CD8-positive, alpha-beta memory T cell (primary cell): ENCODE measurements around the gene WNK2. TPM values are rescaled to one million over a fixed set of nuclear protein-coding genes. Genes with fewer than 3 reads are reported as not detected.

ENCODE experiments used
- CTCF ChIA-PET: fragments of 350-600 bp; sonication (Branson Sonifier 250); formaldehyde crosslinking; loops from one replicate; lab custom pipeline; 2021; ENCODE audit warnings: antibody characterized with exemption; lab: Charles Lee
- POLR2A ChIA-PET: fragments of 350-600 bp; sonication (Branson Sonifier 250); formaldehyde crosslinking; loops from one replicate; lab custom pipeline; 2021; ENCODE audit warnings: antibody characterized with exemption; lab: Charles Lee
- DNase-seq, 5 donors: peaks; one replicate each; pipeline versions ENCODE4 v3.0.0 to v3.0.0-alpha.2; 2020 to 2022; ENCODE audit warnings: mixed read lengths in 1 of 5
- H3K27ac ChIP-seq: one replicate; pipeline ENCODE4 v1.7.0; 2013; ENCODE audit warnings: low read depth, mild to moderate bottlenecking, low read length, moderate library complexity
- H3K27me3 ChIP-seq: 2 replicates; pipeline ENCODE4 v1.7.0; 2013; ENCODE audit warnings: low read length, mild to moderate bottlenecking; ENCODE audit not compliant: insufficient read depth, poor library complexity, severe bottlenecking
- H3K36me3 ChIP-seq: 2 replicates; pipeline ENCODE4 v1.7.0; 2013; ENCODE audit warnings: mild to moderate bottlenecking, low read length, moderate library complexity; ENCODE audit not compliant: insufficient read depth
- H3K4me1 ChIP-seq: 2 replicates; pipeline ENCODE4 v1.7.0; 2013; ENCODE audit warnings: mild to moderate bottlenecking, low read length, moderate library complexity; ENCODE audit not compliant: insufficient read depth
- H3K4me3 ChIP-seq: 2 replicates; pipeline ENCODE4 v1.7.0; 2013; ENCODE audit warnings: mild to moderate bottlenecking, low read length
- H3K9me3 ChIP-seq: 2 replicates; pipeline ENCODE4 v1.7.0; 2013; ENCODE audit warnings: mild to moderate bottlenecking, low read length
- H3K27ac Mint-ChIP-seq, 8 donors: one replicate each; pipeline ENCODE4 v1.8.0; 2020 to 2021; ENCODE audit warnings: mixed read lengths in 8 of 8, mild to moderate bottlenecking in 6 of 8, inconsistent platforms in 3 of 8, moderate library complexity in 3 of 8
- H3K27me3 Mint-ChIP-seq, 2 donors: one replicate each; pipeline ENCODE4 v1.8.0; 2020 to 2021; ENCODE audit warnings: mixed read lengths in 2 of 2, mild to moderate bottlenecking in 1 of 2, moderate library complexity in 1 of 2
- H3K36me3 Mint-ChIP-seq, 3 donors: one replicate each; pipeline ENCODE4 v1.8.0; 2020 to 2021; ENCODE audit warnings: mixed read lengths in 3 of 3, inconsistent platforms in 1 of 3, mild to moderate bottlenecking in 1 of 3
- H3K4me1 Mint-ChIP-seq, 3 donors: one replicate each; pipeline ENCODE4 v1.8.0; 2020 to 2021; ENCODE audit warnings: mixed read lengths in 3 of 3, inconsistent platforms in 1 of 3, mild to moderate bottlenecking in 1 of 3
- H3K4me3 Mint-ChIP-seq, 7 donors: one replicate each; pipeline ENCODE4 v1.8.0; 2020 to 2021; ENCODE audit warnings: mixed read lengths in 7 of 7, mild to moderate bottlenecking in 6 of 7, moderate library complexity in 4 of 7, inconsistent platforms in 2 of 7
- H3K9me3 Mint-ChIP-seq, 5 donors: one replicate each; pipeline ENCODE4 v1.8.0; 2020 to 2022; ENCODE audit warnings: mixed read lengths in 5 of 5, mild to moderate bottlenecking in 3 of 5, moderate library complexity in 2 of 5, inconsistent platforms in 1 of 5
- polyA plus RNA-seq: library from polyadenylated mRNA; unstranded; fragments of 300-500 nt; fragmentation: Illumina TruSeq; gene quantifications from one replicate; pipeline ENCODE4 v1.2.3, GENCODE V29; 2021
- total RNA-seq, 2 experiments: library from RNA; stranded (reverse); gene quantifications; one replicate each; pipeline ENCODE4 v1.2.3, GENCODE V29; 2021

The WNK2 gene
- total and polyA plus RNA-seq, 3 experiments from 2014 or later, result 0.20 to 0.55 TPM; not detected in 1

DNA sequence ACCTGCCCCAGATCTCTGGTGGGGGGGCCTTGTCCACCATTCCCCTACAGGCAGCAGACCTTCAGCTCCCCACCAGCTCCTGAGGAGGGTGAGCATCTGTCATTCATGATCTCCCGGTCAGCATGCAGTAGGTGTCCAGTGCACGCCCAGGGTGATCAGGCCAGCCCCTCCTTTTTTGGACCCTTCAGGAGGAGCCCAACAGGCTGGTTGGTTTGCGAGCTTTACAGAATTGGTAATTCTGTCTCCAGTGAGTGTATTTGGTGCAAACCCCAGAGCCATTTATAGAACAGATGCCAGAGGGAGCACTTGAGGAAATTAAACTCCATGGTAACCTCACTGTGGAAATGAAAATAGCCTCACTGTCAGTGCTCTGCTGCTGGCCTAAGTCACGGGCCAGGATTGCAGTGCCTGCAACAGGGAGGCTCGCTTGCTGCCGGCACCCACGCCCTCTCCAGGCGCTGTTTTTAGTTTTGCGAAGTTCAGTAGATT is 23.4 kb downstream of the WNK2 start:
- no peaks in the 10 kb centered on the region for H3K36me3 Mint-ChIP-seq
- no peak overlapping the region for H3K27ac Mint-ChIP-seq
- H3K4me1 ChIP-seq, result peaks cover 6% of the 10 kb centered on the region
- POLR2A ChIA-PET, result no interaction called here
- peak in 1 of 5 donors; percentile 20 for DNase-seq
- no peaks in the 10 kb centered on the region for H3K9me3 ChIP-seq
- peaks cover 10 to 12% (median 12%) of the 10 kb centered on the region in 3 donors for H3K4me1 Mint-ChIP-seq
- CTCF ChIA-PET, result no interaction called here
- no peaks in the 10 kb centered on the region for H3K36me3 ChIP-seq
- H3K4me3 Mint-ChIP-seq, result no peak overlapping the region
- H3K27ac ChIP-seq, result no peak overlapping the region
- no peaks in the 10 kb centered on the region for H3K9me3 Mint-ChIP-seq
- peaks cover 0 to 2% of the 10 kb centered on the region in 2 donors for H3K27me3 Mint-ChIP-seq
- no peak overlapping the region for H3K4me3 ChIP-seq
- no peaks in the 10 kb centered on the region for H3K27me3 ChIP-seq

DNA sequence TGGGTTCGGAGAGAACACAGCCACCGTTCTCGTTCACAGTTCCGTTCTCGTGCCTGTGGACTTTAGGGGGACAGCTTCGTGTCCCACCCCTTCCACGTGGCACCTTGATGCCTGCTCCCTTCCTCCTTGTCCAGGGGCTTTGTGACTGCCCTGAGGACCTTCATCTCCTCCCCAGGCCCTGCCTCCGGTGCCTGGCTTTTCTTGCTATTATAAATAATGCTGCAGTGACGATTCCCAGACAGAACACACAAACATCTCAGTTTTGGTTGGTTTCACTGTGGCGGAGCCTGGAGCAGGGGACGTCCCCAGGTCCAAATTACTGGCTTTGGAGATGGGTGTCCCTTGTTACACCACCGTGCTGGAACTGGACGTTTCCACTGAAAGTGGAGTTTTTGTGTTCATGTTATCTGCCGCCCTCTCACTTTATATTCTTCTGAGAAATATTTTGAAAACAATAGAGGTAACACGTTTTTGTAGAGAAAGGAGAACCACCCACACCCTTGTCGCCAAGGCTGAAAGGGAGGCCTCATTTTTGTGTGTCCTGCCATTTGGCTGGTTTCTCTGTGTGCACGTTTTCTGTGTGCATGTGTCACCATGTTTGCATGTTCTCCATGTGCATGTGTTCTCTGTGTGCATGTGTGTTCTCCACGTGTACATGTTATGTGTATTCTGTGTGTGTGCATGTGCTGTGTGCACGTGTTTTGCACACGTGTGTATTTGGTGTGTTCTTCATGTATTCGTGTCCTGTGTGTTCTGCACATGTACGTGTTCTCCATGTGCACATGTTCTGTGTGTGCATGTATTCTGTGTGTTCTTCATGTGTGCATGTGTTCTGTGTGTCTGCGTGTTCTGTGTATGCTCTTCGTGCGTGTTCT is 24.2 kb downstream of the WNK2 start:
- Histone ChIP-seq H3K4me1 (peaks cover 6% of the 10 kb centered on the region), H3K27me3 (no peaks in the 10 kb centered on the region), H3K27ac (no peak overlapping the region), H3K36me3 (no peaks in the 10 kb centered on the region), H3K4me3 (no peak overlapping the region), H3K9me3 (no peaks in the 10 kb centered on the region)
- H3K27me3 Mint-ChIP-seq, result peaks cover 0 to 1% of the 10 kb centered on the region in 2 donors
- no peaks in the 10 kb centered on the region for H3K36me3 Mint-ChIP-seq
- no peaks in the 10 kb centered on the region for H3K9me3 Mint-ChIP-seq
- no peak overlapping the region for H3K27ac Mint-ChIP-seq
- CTCF ChIA-PET, result no interaction called here
- H3K4me3 Mint-ChIP-seq, result no peak overlapping the region
- POLR2A ChIA-PET, result no interaction called here
- H3K4me1 Mint-ChIP-seq, result peaks cover 10 to 12% (median 12%) of the 10 kb centered on the region in 3 donors
- peak in 1 of 5 donors; percentile 10 for DNase-seq

DNA sequence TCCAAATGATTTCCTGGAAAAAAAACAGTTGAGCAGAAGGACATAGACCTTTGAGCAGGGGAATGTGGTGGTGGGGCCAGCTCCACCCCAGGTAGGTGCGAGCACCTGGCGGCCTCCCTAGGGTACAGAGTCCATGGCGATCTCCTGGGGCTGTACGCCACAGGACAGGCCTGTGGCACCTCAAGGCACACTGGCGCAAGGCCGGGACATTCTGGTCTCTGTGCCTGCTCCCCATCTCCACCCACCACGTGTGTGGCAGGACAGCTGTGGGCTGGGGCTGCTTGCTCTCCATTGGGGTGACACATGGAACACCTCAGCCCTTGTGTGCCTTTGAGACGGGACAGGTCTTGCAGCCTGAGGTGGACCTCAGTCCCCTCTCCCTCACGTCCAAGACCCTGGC is 25.2 kb downstream of the WNK2 start:
- Mint-ChIP-seq H3K9me3 (no peaks in the 10 kb centered on the region), H3K4me3 (no peak overlapping the region), H3K4me1 (peaks cover 8 to 9% (median 8%) of the 10 kb centered on the region in 3 donors), H3K36me3 (no peaks in the 10 kb centered on the region), H3K27ac (peak overlapping the region in 1 of 8 donors; percentile 58), H3K27me3 (no peaks in the 10 kb centered on the region)
- Histone ChIP-seq H3K4me3 (no peak overlapping the region), H3K4me1 (peaks cover 6% of the 10 kb centered on the region), H3K9me3 (no peaks in the 10 kb centered on the region), H3K36me3 (no peaks in the 10 kb centered on the region), H3K27me3 (no peaks in the 10 kb centered on the region), H3K27ac (no peak overlapping the region)
- POLR2A ChIA-PET, result no interaction called here
- CTCF ChIA-PET, result no interaction called here
- peak in 1 of 5 donors; percentile 19 for DNase-seq

DNA sequence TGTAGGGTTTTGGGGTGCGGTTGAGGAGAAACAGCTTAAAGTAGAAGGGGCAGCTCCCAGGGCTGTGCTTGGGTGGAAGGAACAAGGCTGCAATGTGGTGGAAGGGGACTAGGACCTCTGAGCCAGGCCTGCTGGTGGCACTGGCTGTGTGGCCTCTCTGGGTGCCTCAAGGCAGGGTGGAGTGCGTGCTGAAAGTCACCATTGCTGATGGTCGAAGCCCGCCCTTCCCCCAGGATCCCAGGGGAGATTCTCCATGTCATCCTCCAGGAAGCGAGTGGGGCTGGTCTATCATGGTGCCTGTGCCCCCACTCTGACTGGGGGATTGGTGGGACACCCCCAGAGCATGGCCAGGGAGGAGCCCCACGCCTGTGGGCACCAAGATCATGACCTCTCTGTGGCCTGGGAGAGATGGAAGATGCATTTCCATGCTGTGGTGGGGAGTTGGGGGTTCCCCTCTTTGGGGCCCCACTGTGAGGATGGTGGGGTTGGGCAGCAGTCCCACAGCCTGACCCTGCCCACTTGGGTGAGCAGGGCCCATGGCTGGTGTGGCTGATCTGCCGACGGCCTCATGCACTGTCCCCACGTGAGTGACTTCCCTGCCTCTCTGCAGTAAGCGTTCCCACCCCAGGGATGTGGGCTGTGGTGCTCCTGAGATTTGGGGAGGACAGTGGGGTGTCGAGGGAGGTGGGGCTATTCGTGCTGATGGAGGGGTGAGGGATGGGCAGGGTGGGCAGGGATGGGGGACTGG is 25.8 kb downstream of the WNK2 start:
- no peaks in the 10 kb centered on the region for H3K27me3 Mint-ChIP-seq
- Histone ChIP-seq H3K27me3 (no peaks in the 10 kb centered on the region), H3K27ac (no peak overlapping the region), H3K36me3 (no peaks in the 10 kb centered on the region), H3K9me3 (no peaks in the 10 kb centered on the region), H3K4me3 (no peak overlapping the region), H3K4me1 (peaks cover 3% of the 10 kb centered on the region)
- peaks cover 4% of the 10 kb centered on the region in 3 donors for H3K4me1 Mint-ChIP-seq
- CTCF ChIA-PET, result no interaction called here
- H3K27ac Mint-ChIP-seq, result peak overlapping the region in 2 of 8 donors; percentile 25 to 58
- no peaks in the 10 kb centered on the region for H3K9me3 Mint-ChIP-seq
- no peak overlapping the region for H3K4me3 Mint-ChIP-seq
- no peaks in the 10 kb centered on the region for H3K36me3 Mint-ChIP-seq
- peak in 1 of 5 donors; percentile 26 for DNase-seq
- POLR2A ChIA-PET, result no interaction called here

DNA sequence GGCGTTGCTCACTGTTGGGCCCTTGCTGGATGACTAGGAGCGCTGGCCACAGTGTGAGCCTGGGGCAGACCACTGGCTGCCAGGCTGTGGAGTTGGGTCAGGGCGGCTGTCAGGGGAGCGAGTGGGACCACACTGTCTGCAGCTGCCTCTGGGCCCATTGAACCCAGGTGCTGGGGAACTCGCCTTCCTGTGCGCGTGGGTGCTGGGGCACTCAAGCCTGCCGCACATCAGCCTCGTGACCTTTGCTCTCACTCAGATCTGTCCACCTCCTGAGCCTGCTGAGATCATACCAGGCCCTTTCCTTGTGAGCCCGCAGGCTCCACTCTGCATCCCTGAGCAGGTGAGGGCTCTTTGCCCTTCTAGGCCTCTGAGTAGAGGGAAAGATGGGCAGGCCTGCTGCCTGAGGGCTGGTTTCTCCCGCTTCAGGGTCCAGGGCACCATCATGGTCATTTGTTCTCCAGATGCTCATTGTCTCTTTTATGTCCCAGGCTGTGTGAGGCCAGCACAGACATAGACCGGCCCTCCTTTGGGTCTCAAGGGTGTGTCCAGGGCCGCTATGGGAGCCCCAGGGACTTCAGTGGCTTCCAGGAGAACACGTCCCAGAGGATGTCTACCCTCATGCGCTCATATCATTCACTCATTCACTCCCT is 26.5 kb downstream of the WNK2 start:
- no peaks in the 10 kb centered on the region for H3K36me3 ChIP-seq
- Mint-ChIP-seq H3K4me1 (no peaks in the 10 kb centered on the region), H3K27ac (no peak overlapping the region), H3K36me3 (peaks cover 0 to 2% (median 0%) of the 10 kb centered on the region in 3 donors), H3K9me3 (peaks cover 0 to 3% (median 1%) of the 10 kb centered on the region in 5 donors), H3K4me3 (no peak overlapping the region), H3K27me3 (peaks cover 0 to under 1% of the 10 kb centered on the region in 2 donors)
- no peak overlapping the region for H3K4me3 ChIP-seq
- CTCF ChIA-PET, result no interaction called here
- DNase-seq, result peak in 1 of 5 donors; percentile 33
- no peak overlapping the region for H3K27ac ChIP-seq
- H3K4me1 ChIP-seq, result no peaks in the 10 kb centered on the region
- POLR2A ChIA-PET, result no interaction called here
- no peaks in the 10 kb centered on the region for H3K9me3 ChIP-seq
- no peaks in the 10 kb centered on the region for H3K27me3 ChIP-seq

DNA sequence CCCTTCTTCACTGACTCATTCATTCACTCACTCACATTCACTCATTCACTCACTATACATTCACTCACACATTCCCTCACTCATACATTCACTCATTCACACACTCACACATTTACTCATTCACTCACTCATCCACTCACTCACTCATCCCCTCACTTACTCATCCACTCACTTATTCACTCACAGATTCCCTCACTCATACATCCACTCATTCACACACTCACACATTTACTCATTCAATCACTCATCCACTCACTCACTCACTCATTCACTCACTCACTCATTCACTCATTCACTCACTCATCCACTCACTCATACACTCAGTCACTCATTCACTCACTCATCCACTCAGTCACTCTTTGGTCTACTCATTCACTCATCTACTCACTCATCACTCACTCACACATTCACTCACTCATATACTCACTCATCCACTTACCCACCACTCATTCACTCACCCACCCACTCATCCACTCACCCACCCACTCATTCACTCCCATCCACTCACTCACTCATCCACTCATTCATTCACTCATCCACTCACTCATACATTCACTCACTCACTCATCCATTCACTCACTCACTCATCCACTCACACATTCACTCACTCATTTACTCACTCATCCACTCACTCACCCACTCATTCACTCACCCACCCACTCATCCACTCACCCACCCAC is 27.2 kb downstream of the WNK2 start:
- H3K36me3 ChIP-seq, result no peaks in the 10 kb centered on the region
- no peaks in the 10 kb centered on the region for H3K4me1 ChIP-seq
- H3K27me3 Mint-ChIP-seq, result peaks cover 0 to 5% of the 10 kb centered on the region in 2 donors
- no peaks in the 10 kb centered on the region for H3K9me3 ChIP-seq
- no peak overlapping the region for H3K27ac ChIP-seq
- no peaks in the 10 kb centered on the region for H3K4me1 Mint-ChIP-seq
- H3K27me3 ChIP-seq, result no peaks in the 10 kb centered on the region
- no peak overlapping the region for H3K4me3 Mint-ChIP-seq
- H3K9me3 Mint-ChIP-seq, result peaks cover 0 to 8% (median 7%) of the 10 kb centered on the region in 5 donors
- ChIA-PET POLR2A (no interaction called here), CTCF (no interaction called here)
- no peak for DNase-seq
- no peak overlapping the region for H3K27ac Mint-ChIP-seq
- no peak overlapping the region for H3K4me3 ChIP-seq
- peaks cover 0 to 7% (median 0%) of the 10 kb centered on the region in 3 donors for H3K36me3 Mint-ChIP-seq

DNA sequence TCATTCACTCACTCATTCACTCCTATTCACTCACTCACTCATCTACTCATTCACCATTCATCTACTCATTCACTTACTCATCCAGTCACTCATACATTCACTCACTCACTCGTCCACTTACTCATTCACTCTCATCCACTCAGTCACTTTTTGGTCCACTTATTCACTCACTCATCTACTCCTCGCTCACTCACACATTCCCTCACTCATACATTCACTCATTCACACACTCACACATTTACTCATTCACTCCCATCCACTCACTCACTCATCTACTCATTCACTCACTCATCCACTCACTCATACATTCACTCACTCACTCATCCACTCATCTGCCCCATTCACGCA is 27.7 kb downstream of the WNK2 start:
- no peaks in the 10 kb centered on the region for H3K36me3 ChIP-seq
- peaks cover 0 to 7% (median 0%) of the 10 kb centered on the region in 3 donors for H3K36me3 Mint-ChIP-seq
- no peaks in the 10 kb centered on the region for H3K4me1 ChIP-seq
- H3K27ac ChIP-seq, result no peak overlapping the region
- no peaks in the 10 kb centered on the region for H3K9me3 ChIP-seq
- H3K27me3 ChIP-seq, result no peaks in the 10 kb centered on the region
- ChIA-PET POLR2A (no interaction called here), CTCF (no interaction called here)
- H3K27ac Mint-ChIP-seq, result no peak overlapping the region
- peaks cover under 1 to 5% of the 10 kb centered on the region in 2 donors for H3K27me3 Mint-ChIP-seq
- peaks cover 0 to 9% (median 7%) of the 10 kb centered on the region in 5 donors for H3K9me3 Mint-ChIP-seq
- no peak overlapping the region for H3K4me3 Mint-ChIP-seq
- no peak for DNase-seq
- no peaks in the 10 kb centered on the region for H3K4me1 Mint-ChIP-seq
- H3K4me3 ChIP-seq, result no peak overlapping the region
